ENCODE results near the gene AFAP1L2.

- TF ChIP-seq POLR2AphosphoS5 (IDR thresholded peaks at IDR 0.05; ENCODE audit: control insufficient read depth, insufficient read depth, low read depth, low read length) (no peak), ZC3H8 (IDR thresholded peaks at IDR 0.05) (no peak), CTCF (IDR thresholded peaks at IDR 0.05 in 2 of 3, conservative IDR thresholded peaks at IDR 0.05 in 1 of 3; ENCODE audit: insufficient read depth in 2 of 3, low read depth in 1 of 3, low read length in 3 of 3) (no peak), POLR2A (conservative IDR thresholded peaks at IDR 0.05) (no peak), ATF2 (CRISPR knock-in tag; IDR thresholded peaks at IDR 0.05) (no peak), ZNF146 (CRISPR knock-in tag; IDR thresholded peaks at IDR 0.05; ENCODE audit: unreplicated experiment) (no peak), REST (IDR thresholded peaks at IDR 0.05; ENCODE audit: borderline replicate concordance) (no peak), REST (CRISPR knock-in tag; IDR thresholded peaks at IDR 0.05; ENCODE audit: low read depth) (no peak), PREB (CRISPR knock-in tag; IDR thresholded peaks at IDR 0.05) (no peak), GATAD2A (IDR thresholded peaks at IDR 0.05) (no peak), SMARCC2 (IDR thresholded peaks at IDR 0.05; ENCODE audit: low read depth) (no peak), ZNF764 (CRISPR knock-in tag; IDR thresholded peaks at IDR 0.05; ENCODE audit: low read depth) (no peak), STAT5B (CRISPR knock-in tag; IDR thresholded peaks at IDR 0.05) (no peak)
Measured at GRCh38 chr10:114399576-114399975, 4.7 kb downstream of the AFAP1L2 start.

Data from K562 (cell line).